HepG2 (cell line): ENCODE measurements around the gene KLHL11. TPM values are rescaled to one million over a fixed set of nuclear protein-coding genes. Genes with fewer than 3 reads are reported as not detected.
A peak's percentile ranks its signal among the peaks of the same experiment; 100 is the strongest.

ENCODE experiments used
- E2F5 ChIP-seq: sonication (generic); formaldehyde crosslinking; conservative IDR thresholded peaks from 2 replicates; pipeline ENCODE4 v1.4.0; 2020; ENCODE audit warnings: missing genetic modification reagents
- HMG20B ChIP-seq: conservative IDR thresholded peaks from 2 replicates; pipeline ENCODE4 v1.6.1; 2016; ENCODE audit warnings: missing genetic modification reagents, missing compliant biosample characterization
- HNF4G ChIP-seq, 2 experiments: sonication (generic) in 1 of 2; formaldehyde crosslinking in 1 of 2; IDR thresholded peaks; 2 replicates each; pipeline versions ENCODE4 v1.4.0 to v1.6.1; 2011 to 2020; ENCODE audit warnings: borderline replicate concordance in 2 of 2, low read depth in 2 of 2, mild to moderate bottlenecking in 2 of 2, low read length in 1 of 2, missing genetic modification reagents in 1 of 2, moderate library complexity in 1 of 2
- HOXD1 ChIP-seq: sonication (generic); formaldehyde crosslinking; IDR thresholded peaks from 2 replicates; pipeline ENCODE4 v1.5.0; 2020; ENCODE audit warnings: missing genetic modification reagents
- ISX ChIP-seq: sonication (generic); formaldehyde crosslinking; conservative IDR thresholded peaks from 2 replicates; pipeline ENCODE4 v1.5.0; 2020; ENCODE audit warnings: missing genetic modification reagents
- POGK ChIP-seq: sonication (generic); formaldehyde crosslinking; conservative IDR thresholded peaks from 2 replicates; pipeline ENCODE4 v1.8.0; 2022; ENCODE audit warnings: mild to moderate bottlenecking, moderate library complexity, missing genetic modification reagents
- PREB ChIP-seq: sonication (generic); formaldehyde crosslinking; IDR thresholded peaks from 2 replicates; pipeline ENCODE4 v1.4.0; 2020; ENCODE audit warnings: missing genetic modification reagents
- PRMT3 ChIP-seq: sonication (generic); formaldehyde crosslinking; IDR thresholded peaks from 2 replicates; pipeline ENCODE4 v1.8.1; 2022; ENCODE audit warnings: low read depth, mild to moderate bottlenecking, moderate library complexity, missing genetic modification reagents, borderline replicate concordance
- RAD51 ChIP-seq: fragments of 450-650 bp; IDR thresholded peaks from 2 replicates; pipeline ENCODE4 v1.6.1; 2016; ENCODE audit warnings: borderline replicate concordance
- RXRA ChIP-seq: sonication (generic); formaldehyde crosslinking; IDR thresholded peaks from 2 replicates; pipeline ENCODE4 v1.5.1; 2020; ENCODE audit warnings: missing genetic modification reagents
- SKIL ChIP-seq: sonication (generic); formaldehyde crosslinking; IDR thresholded peaks from 2 replicates; pipeline ENCODE4 v1.8.0; 2022; ENCODE audit warnings: missing genetic modification reagents, mild to moderate bottlenecking, moderate library complexity, borderline replicate concordance
- SMAD3 ChIP-seq: sonication (generic); formaldehyde crosslinking; IDR thresholded peaks from 2 replicates; pipeline ENCODE4 v1.4.0; 2020; ENCODE audit warnings: missing genetic modification reagents
- SOX6 ChIP-seq, 2 experiments: fragments of 450-650 bp in 1 of 2; sonication (generic) in 1 of 2; formaldehyde crosslinking in 1 of 2; IDR thresholded peaks; 2 replicates each; pipeline versions ENCODE4 v1.4.0 to v1.6.1; 2017 to 2020; ENCODE audit warnings: antibody characterized with exemption in 1 of 2, mild to moderate bottlenecking in 1 of 2, missing genetic modification reagents in 1 of 2
- ZFX ChIP-seq: sonication (generic); formaldehyde crosslinking; IDR thresholded peaks from 2 replicates; pipeline ENCODE4 v1.4.0; 2020; ENCODE audit warnings: mild to moderate bottlenecking, low read depth, missing genetic modification reagents, moderate library complexity
- ZNF230 ChIP-seq: sonication (generic); formaldehyde crosslinking; IDR thresholded peaks from 2 replicates; pipeline ENCODE4 v1.4.0; 2020; ENCODE audit warnings: mild to moderate bottlenecking, missing genetic modification reagents
- ZNF703 ChIP-seq: sonication (generic); formaldehyde crosslinking; IDR thresholded peaks from 2 replicates; pipeline ENCODE4 v1.5.1; 2020; ENCODE audit warnings: missing genetic modification reagents, mild to moderate bottlenecking, moderate library complexity, borderline replicate concordance
- ZNF768 ChIP-seq: sonication (generic); formaldehyde crosslinking; IDR thresholded peaks from 2 replicates; pipeline ENCODE4 v1.4.0; 2020; ENCODE audit warnings: missing genetic modification reagents
- ZNF777 ChIP-seq: sonication (generic); formaldehyde crosslinking; IDR thresholded peaks from 2 replicates; pipeline ENCODE4 v1.4.0; 2020; ENCODE audit warnings: missing genetic modification reagents
- ZNF781 ChIP-seq: sonication (generic); formaldehyde crosslinking; IDR thresholded peaks from 2 replicates; pipeline ENCODE4 v1.5.1; 2020; ENCODE audit warnings: borderline replicate concordance, mild to moderate bottlenecking, missing genetic modification reagents; ENCODE audit errors: not compliant biosample characterization
- polyA plus RNA-seq, 8 experiments: library from polyadenylated mRNA; depleted of rRNA in 3 of 8; stranded (reverse) in 7 of 8; unstranded in 1 of 8; fragments of >200 nt; fragmentation: Illumina TruSeq in 4 of 8; extraction: Trizol in 4 of 8; gene quantifications; 2 replicates each; pipeline versions ENCODE4 v1.2.1 to v1.2.3, GENCODE V29; 2011 to 2016; ENCODE audit warnings: low read depth in 4 of 8, missing spikeins in 1 of 8, mixed read lengths in 1 of 8; ENCODE audit not compliant: insufficient read depth in 1 of 8
- total RNA-seq, 5 experiments: library from RNA; depleted of rRNA; stranded (reverse); fragments of >200 nt; fragmentation: Illumina TruSeq; extraction: Trizol; gene quantifications; 2 replicates each; pipeline ENCODE4 v1.2.3, GENCODE V29; 2016; ENCODE audit warnings: low read depth in 1 of 5

KLHL11 gene
- total and polyA plus RNA-seq, 2 of the 13 experiments (the other 11 are each of a cell fraction or from before 2014, with no cell fraction given): 7.7 to 27.5 TPM

DNA sequence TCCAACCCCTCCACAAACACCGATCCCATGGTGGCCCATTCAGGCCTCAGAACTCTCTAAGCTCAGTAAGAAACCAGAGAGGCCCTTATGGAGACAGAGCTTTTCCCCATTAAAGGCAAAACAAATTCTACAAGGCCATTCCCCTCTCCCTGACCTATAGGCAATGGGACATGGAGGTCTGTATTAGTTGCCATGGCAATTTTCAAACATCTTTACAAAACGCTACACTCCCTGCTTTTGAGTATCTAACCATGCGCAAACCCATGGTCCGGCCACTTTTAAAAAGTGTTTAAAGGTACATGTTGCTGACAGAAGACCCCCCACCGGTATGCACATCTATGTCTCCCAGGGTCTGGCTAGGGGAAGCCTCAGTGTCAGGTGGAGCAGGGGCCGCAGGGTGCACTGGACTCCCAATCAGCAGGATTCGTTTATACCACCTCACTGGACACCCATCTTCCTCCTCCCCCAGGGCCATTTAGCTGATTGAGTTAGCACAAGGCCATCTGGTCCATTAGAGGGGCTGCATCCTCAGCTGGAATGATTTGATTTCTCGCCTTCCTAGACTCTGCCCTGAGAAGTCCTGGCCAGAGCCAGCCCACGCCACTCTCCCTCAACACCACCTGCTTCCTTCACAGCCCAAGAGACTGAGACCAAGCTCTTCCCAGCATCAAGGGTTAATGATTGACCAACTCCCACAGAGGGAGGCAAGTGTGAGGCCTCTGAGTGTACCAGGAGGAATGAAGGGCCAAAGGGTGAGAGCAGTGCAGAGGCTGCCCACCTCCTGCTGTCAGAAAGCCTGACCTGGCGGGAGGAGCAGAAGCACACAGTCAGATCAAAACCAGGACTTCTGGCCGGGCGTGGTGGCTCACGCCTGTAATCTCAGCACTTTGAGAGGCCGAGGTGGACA is 42.7 kb upstream of the KLHL11 start (continued):
- TF ChIP-seq E2F5 (CRISPR knock-in tag): no peak
- TF ChIP-seq ZNF768 (CRISPR knock-in tag): peak; percentile 39; the same call in 1 of the 2 replicates
- TF ChIP-seq ZNF777: no peak
- TF ChIP-seq RAD51: no peak
- peak; percentile 71 for TF ChIP-seq ZNF781 (CRISPR knock-in tag)
- peak; percentile 91 for TF ChIP-seq RXRA
- no peak for TF ChIP-seq PRMT3 (CRISPR knock-in tag)
- peak; percentile 76; the same call in 1 of the 2 replicates for TF ChIP-seq POGK (CRISPR knock-in tag)
- peak; percentile 88 for TF ChIP-seq SMAD3 (CRISPR knock-in tag)
- TF ChIP-seq HNF4G (IDR thresholded peaks at IDR 0.05; ENCODE audit: borderline replicate concordance, low read depth, low read length): peak; percentile 35; the same call in 1 of the 2 replicates
- peak; percentile 59; the same call in 1 of the 2 replicates for TF ChIP-seq HNF4G (CRISPR knock-in tag; IDR thresholded peaks at IDR 0.05; ENCODE audit: borderline replicate concordance, low read depth)
- peak; percentile 88 for TF ChIP-seq ZFX (CRISPR knock-in tag)
- TF ChIP-seq HOXD1: no peak
- TF ChIP-seq SKIL (CRISPR knock-in tag): no peak
- TF ChIP-seq ZNF230 (CRISPR knock-in tag): peak; percentile 85
- no peak for TF ChIP-seq ISX (CRISPR knock-in tag)
- no peak for TF ChIP-seq ZNF703 (CRISPR knock-in tag)
- TF ChIP-seq SOX6 (IDR thresholded peaks at IDR 0.05): no peak
- peak; percentile 81 for TF ChIP-seq SOX6 (CRISPR knock-in tag; IDR thresholded peaks at IDR 0.05)
- TF ChIP-seq HMG20B (CRISPR knock-in tag): peak; percentile 18; the same call in 1 of the 2 replicates
- no peak for TF ChIP-seq PREB (CRISPR knock-in tag)
